HCT116 (cell line): Measurements from ENCODE around the gene COA1. TPM values are rescaled to one million over a fixed set of nuclear protein-coding genes. Genes with fewer than 3 reads are reported as not detected.

Experiments
- ATAC-seq: fragments of 200-7000 bp; cut with Tn5 transposase; 2 replicates; pipeline ENCODE4 v1.9.1; 2020; ENCODE audit warnings: mild to moderate bottlenecking, moderate library complexity
- BruUV-seq: library from RNA; stranded (reverse); fragments of 400-500 nt; replicated peaks from 2 replicates; lab custom pipeline; 2021; lab: Mats Ljungman, UMichigan
- CTCF ChIA-PET: fragments of 300-600 bp; sonication (Branson Sonifier 250); formaldehyde crosslinking; loops from one replicate; lab custom pipeline; 2021; ENCODE audit warnings: antibody characterized with exemption; lab: Charles Lee
- POLR2A ChIA-PET: fragments of 300-600, 350-600 bp; sonication (Branson Sonifier 250); formaldehyde crosslinking; loops from one replicate; lab custom pipeline; 2021; ENCODE audit warnings: antibody characterized with exemption; lab: Charles Lee
- RAD21 ChIA-PET, 2 experiments: fragments of 300-600 bp; sonication (Branson Sonifier 250); formaldehyde crosslinking; loops; one replicate each; lab custom pipeline; 2023; ENCODE audit warnings: low total read pairs in 2 of 2; ENCODE audit not compliant: uncharacterized antibody in 2 of 2, unreplicated experiment in 2 of 2, low non-redundant PET in 1 of 2; lab: Charles Lee
- DNase-seq: peaks from one replicate; pipeline ENCODE4 v3.0.0-alpha.2; 2010; ENCODE audit warnings: low read depth, low spot score
- H2AFZ ChIP-seq: fragments of 200-600 bp; shearing (Covaris generic), sonication (generic); 2 replicates; pipeline ENCODE4 v1.6.1; 2017; ENCODE audit warnings: low read depth, mixed run types, mixed read lengths, antibody characterized with exemption, low read length; ENCODE audit not compliant: poor library complexity, severe bottlenecking
- H3K27ac ChIP-seq: 2 replicates; pipeline ENCODE4 v1.5.1; 2012; ENCODE audit warnings: low read depth, low read length
- H3K27me3 ChIP-seq: fragments of 200-600 bp; sonication (generic); 2 replicates; pipeline ENCODE4 v1.6.1; 2016; ENCODE audit warnings: mixed run types, low read length, mixed read lengths; ENCODE audit not compliant: insufficient read depth
- H3K36me3 ChIP-seq, 2 experiments: fragments of 200-500 bp in 1 of 2; fragments of 200-600 bp in 1 of 2; sonication (Bioruptor generic) in 1 of 2; sonication (generic) in 1 of 2; 2 replicates each; pipeline versions ENCODE4 v1.5.1 to v1.6.1; 2014 to 2016; ENCODE audit warnings: low read length in 2 of 2, inconsistent platforms in 1 of 2, mixed read lengths in 1 of 2, mixed run types in 1 of 2; ENCODE audit not compliant: insufficient read depth in 2 of 2, control insufficient read depth in 1 of 2
- H3K4me1 ChIP-seq, 2 experiments: fragments of 200-600 bp in 1 of 2; sonication (generic) in 1 of 2; 2 replicates each; pipeline versions ENCODE4 v1.5.1 to v1.6.1; 2012 to 2017; ENCODE audit warnings: low read length in 2 of 2, inconsistent platforms in 1 of 2, mild to moderate bottlenecking in 1 of 2, mixed read lengths in 1 of 2, mixed run types in 1 of 2, moderate library complexity in 1 of 2; ENCODE audit not compliant: insufficient read depth in 2 of 2, control insufficient read depth in 1 of 2
- H3K4me2 ChIP-seq: fragments of 200-600 bp; sonication (generic); 2 replicates; pipeline ENCODE4 v1.6.1; 2017; ENCODE audit warnings: mixed run types, low read length, mixed read lengths
- H3K4me3 ChIP-seq, 2 experiments: fragments of 200-600 bp in 1 of 2; sonication (generic) in 1 of 2; replicated peaks in 1 of 2; 2 replicates each; pipeline ENCODE4 v1.5.1; 2011 to 2016; ENCODE audit warnings: low read length in 2 of 2, control low read depth in 1 of 2, low read depth in 1 of 2, mild to moderate bottlenecking in 1 of 2, mixed read lengths in 1 of 2, mixed run types in 1 of 2
- H3K79me2 ChIP-seq: fragments of 200-600 bp; sonication (generic); 2 replicates; pipeline ENCODE4 v1.6.1; 2017; ENCODE audit warnings: mild to moderate bottlenecking, mixed run types, low read length, moderate library complexity, mixed read lengths; ENCODE audit not compliant: insufficient read depth
- H3K9ac ChIP-seq: fragments of 200-600 bp; sonication (generic); 2 replicates; pipeline ENCODE4 v1.6.1; 2016; ENCODE audit warnings: low read length, mixed read lengths
- H3K9me2 ChIP-seq: fragments of 200-600 bp; sonication (generic), shearing (Covaris generic); 2 replicates; pipeline ENCODE4 v1.6.1; 2017; ENCODE audit warnings: mixed run types, mild to moderate bottlenecking, moderate library complexity; ENCODE audit not compliant: insufficient read depth
- H3K9me3 ChIP-seq, 2 experiments: fragments of 200-500 bp in 1 of 2; fragments of 200-600 bp in 1 of 2; sonication (Bioruptor generic) in 1 of 2; sonication (generic) in 1 of 2; 2 replicates each; pipeline ENCODE4 v1.6.1; 2014 to 2017; ENCODE audit warnings: low read length in 2 of 2, mixed read lengths in 2 of 2, inconsistent platforms in 1 of 2, low read depth in 1 of 2, mild to moderate bottlenecking in 1 of 2, mixed run types in 1 of 2, moderate library complexity in 1 of 2; ENCODE audit not compliant: control insufficient read depth in 1 of 2, insufficient read depth in 1 of 2
- H4K20me1 ChIP-seq: fragments of 200-600 bp; sonication (generic), shearing (Covaris generic); 2 replicates; pipeline ENCODE4 v1.6.1; 2017; ENCODE audit warnings: mixed run types, mild to moderate bottlenecking, moderate library complexity; ENCODE audit not compliant: insufficient read depth
- CEBPB ChIP-seq: IDR thresholded peaks from 2 replicates; pipeline ENCODE4 v1.6.1; 2012; ENCODE audit warnings: low read depth
- EGR1 ChIP-seq: IDR thresholded peaks from 2 replicates; pipeline ENCODE4 v1.6.1; 2012; ENCODE audit warnings: low read depth
- ELF1 ChIP-seq: IDR thresholded peaks from 2 replicates; pipeline ENCODE4 v1.6.1; 2012; ENCODE audit warnings: low read depth, borderline replicate concordance
- EZH2phosphoT487 ChIP-seq: fragments of 200-600 bp; IDR thresholded peaks from 2 replicates; pipeline ENCODE4 v1.6.1; 2018; ENCODE audit warnings: antibody characterized with exemption, borderline replicate concordance
- FOSL1 ChIP-seq: IDR thresholded peaks from 2 replicates; pipeline ENCODE4 v1.6.1; 2012; ENCODE audit warnings: low read depth
- POLR2A ChIP-seq: IDR thresholded peaks from 2 replicates; pipeline ENCODE4 v1.7.0; 2011; ENCODE audit warnings: borderline replicate concordance; ENCODE audit not compliant: insufficient read depth, insufficient read length; ENCODE audit errors: extremely low read depth
- POLR2AphosphoS5 ChIP-seq: IDR thresholded peaks from 2 replicates; pipeline ENCODE4 v1.6.1; 2011; ENCODE audit warnings: mild to moderate bottlenecking, low read depth, low read length, moderate library complexity
- RAD21 ChIP-seq: IDR thresholded peaks from 2 replicates; pipeline ENCODE4 v1.6.1; 2012; ENCODE audit warnings: low read depth, mild to moderate bottlenecking
- SP1 ChIP-seq: IDR thresholded peaks from 2 replicates; pipeline ENCODE4 v1.6.1; 2012; ENCODE audit warnings: low read depth
- SRF ChIP-seq: IDR thresholded peaks from 2 replicates; pipeline ENCODE4 v1.6.1; 2012; ENCODE audit warnings: low read depth
- TCF7L2 ChIP-seq: IDR thresholded peaks from 2 replicates; pipeline ENCODE4 v1.7.0; 2011; ENCODE audit warnings: borderline replicate concordance, inconsistent platforms; ENCODE audit not compliant: insufficient read depth, insufficient read length; ENCODE audit errors: extremely low read depth
- YY1 ChIP-seq: IDR thresholded peaks from 2 replicates; pipeline ENCODE4 v1.6.1; 2011; ENCODE audit warnings: low read length, low read depth, moderate library complexity, mild to moderate bottlenecking; ENCODE audit not compliant: insufficient replicate concordance; ENCODE audit errors: extremely low read depth
- ZFX ChIP-seq: fragments of 450-650 bp; IDR thresholded peaks from 2 replicates; pipeline ENCODE4 v1.6.1; 2017
- ZNF274 ChIP-seq: fragments of 200-500 bp; sonication (Bioruptor generic); IDR thresholded peaks from 2 replicates; pipeline ENCODE4 v1.6.1; 2014; ENCODE audit warnings: mild to moderate bottlenecking, low read depth, low read length, inconsistent platforms
- intact Hi-C: fragments of 100-400 bp; cut with micrococcal nuclease; formaldehyde crosslinking; loops from 2 replicates; pipeline ENCODE4 v1.10.0; 2022
- total RNA-seq: library from RNA; stranded (reverse); gene quantifications from one replicate; pipeline ENCODE4 v1.2.1, GENCODE V29; 2021; ENCODE audit not compliant: unreplicated experiment
- TF ChIP-seq, protein P1 (sequence below): IDR thresholded peaks from 2 replicates; pipeline ENCODE4 v1.6.1; 2012
- TF ChIP-seq, protein P2 (sequence below): IDR thresholded peaks from 2 replicates; pipeline ENCODE4 v1.6.1; 2011; ENCODE audit warnings: mild to moderate bottlenecking, low read length, moderate library complexity; ENCODE audit not compliant: insufficient replicate concordance; ENCODE audit errors: extremely low read depth
- TF ChIP-seq, protein P3 (sequence below): IDR thresholded peaks from 2 replicates; pipeline ENCODE4 v1.6.1; 2012; ENCODE audit warnings: low read depth

Gene COA1
- total RNA-seq, 1 experiment from 2014 or later = 78.5 TPM

DNA sequence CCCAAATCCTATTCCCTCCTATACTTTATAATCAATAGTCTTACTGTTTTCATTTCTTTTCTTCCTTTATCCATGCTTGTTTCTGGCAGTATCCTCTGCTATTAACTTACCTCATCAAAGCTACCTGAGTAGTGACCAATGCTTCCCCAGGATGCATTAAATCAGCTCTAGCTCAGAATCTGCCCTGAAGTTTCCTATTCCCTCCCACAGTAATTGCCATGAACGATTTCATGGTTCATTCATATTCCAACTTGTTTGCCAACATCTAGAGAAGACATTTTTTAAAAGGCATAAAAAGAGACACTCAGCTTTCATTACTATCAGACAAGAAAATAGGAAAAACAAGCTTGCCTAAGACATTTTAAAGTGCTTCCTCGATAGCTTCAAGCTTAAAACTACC is 42.3 kb downstream of the COA1 start:
- RAD21 ChIA-PET = no interaction called here
- no peak for DNase-seq
- BruUV-seq = no TSS peak
- Histone ChIP-seq H3K4me3 (no peak overlapping the region), H3K9me2 (no peaks in the 10 kb centered on the region), H4K20me1 (no peaks in the 10 kb centered on the region; the same call in 1 of the 2 replicates), H3K27ac (no peak overlapping the region), H3K9ac (no peak overlapping the region), H3K36me3 (no peaks in the 10 kb centered on the region), H3K4me1 (peaks cover 0 to 6% of the 10 kb centered on the region in 2 experiments; a peak in 1 of 4 replicates), H3K27me3 (no peaks in the 10 kb centered on the region), H3K9me3 (no peaks in the 10 kb centered on the region), H3K4me2 (no peak overlapping the region), H2AFZ (no peak overlapping the region), H3K79me2 (peaks cover 95% of the 10 kb centered on the region)
- CTCF ChIA-PET = interaction anchor here (1.0 to 1.9 kb wide), 2 partner anchors 13 to 104 kb away, joined by 3 to 10 read pairs; partner anchors contain the start of gene STK17A
- no peak for ATAC-seq
- POLR2A ChIA-PET = no interaction called here
- intact Hi-C loops = no loop called here
- TF ChIP-seq ZNF274 (no peak), POLR2A (no peak), SP1 (no peak), SRF (no peak), TCF7L2 (no peak), EZH2phosphoT487 (no peak), ZFX (no peak), YY1 (no peak), POLR2AphosphoS5 (no peak), CEBPB (no peak), EGR1 (no peak), FOSL1 (no peak), ELF1 (no peak), RAD21 (no peak)
- TF ChIP-seq, protein P1, sequence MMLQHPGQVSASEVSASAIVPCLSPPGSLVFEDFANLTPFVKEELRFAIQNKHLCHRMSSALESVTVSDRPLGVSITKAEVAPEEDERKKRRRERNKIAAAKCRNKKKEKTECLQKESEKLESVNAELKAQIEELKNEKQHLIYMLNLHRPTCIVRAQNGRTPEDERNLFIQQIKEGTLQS = no peak
- TF ChIP-seq, protein P2, sequence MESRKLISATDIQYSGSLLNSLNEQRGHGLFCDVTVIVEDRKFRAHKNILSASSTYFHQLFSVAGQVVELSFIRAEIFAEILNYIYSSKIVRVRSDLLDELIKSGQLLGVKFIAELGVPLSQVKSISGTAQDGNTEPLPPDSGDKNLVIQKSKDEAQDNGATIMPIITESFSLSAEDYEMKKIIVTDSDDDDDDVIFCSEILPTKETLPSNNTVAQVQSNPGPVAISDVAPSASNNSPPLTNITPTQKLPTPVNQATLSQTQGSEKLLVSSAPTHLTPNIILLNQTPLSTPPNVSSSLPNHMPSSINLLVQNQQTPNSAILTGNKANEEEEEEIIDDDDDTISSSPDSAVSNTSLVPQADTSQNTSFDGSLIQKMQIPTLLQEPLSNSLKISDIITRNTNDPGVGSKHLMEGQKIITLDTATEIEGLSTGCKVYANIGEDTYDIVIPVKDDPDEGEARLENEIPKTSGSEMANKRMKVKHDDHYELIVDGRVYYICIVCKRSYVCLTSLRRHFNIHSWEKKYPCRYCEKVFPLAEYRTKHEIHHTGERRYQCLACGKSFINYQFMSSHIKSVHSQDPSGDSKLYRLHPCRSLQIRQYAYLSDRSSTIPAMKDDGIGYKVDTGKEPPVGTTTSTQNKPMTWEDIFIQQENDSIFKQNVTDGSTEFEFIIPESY = no peak
- TF ChIP-seq, protein P3, sequence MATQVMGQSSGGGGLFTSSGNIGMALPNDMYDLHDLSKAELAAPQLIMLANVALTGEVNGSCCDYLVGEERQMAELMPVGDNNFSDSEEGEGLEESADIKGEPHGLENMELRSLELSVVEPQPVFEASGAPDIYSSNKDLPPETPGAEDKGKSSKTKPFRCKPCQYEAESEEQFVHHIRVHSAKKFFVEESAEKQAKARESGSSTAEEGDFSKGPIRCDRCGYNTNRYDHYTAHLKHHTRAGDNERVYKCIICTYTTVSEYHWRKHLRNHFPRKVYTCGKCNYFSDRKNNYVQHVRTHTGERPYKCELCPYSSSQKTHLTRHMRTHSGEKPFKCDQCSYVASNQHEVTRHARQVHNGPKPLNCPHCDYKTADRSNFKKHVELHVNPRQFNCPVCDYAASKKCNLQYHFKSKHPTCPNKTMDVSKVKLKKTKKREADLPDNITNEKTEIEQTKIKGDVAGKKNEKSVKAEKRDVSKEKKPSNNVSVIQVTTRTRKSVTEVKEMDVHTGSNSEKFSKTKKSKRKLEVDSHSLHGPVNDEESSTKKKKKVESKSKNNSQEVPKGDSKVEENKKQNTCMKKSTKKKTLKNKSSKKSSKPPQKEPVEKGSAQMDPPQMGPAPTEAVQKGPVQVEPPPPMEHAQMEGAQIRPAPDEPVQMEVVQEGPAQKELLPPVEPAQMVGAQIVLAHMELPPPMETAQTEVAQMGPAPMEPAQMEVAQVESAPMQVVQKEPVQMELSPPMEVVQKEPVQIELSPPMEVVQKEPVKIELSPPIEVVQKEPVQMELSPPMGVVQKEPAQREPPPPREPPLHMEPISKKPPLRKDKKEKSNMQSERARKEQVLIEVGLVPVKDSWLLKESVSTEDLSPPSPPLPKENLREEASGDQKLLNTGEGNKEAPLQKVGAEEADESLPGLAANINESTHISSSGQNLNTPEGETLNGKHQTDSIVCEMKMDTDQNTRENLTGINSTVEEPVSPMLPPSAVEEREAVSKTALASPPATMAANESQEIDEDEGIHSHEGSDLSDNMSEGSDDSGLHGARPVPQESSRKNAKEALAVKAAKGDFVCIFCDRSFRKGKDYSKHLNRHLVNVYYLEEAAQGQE = no peak
